GM12891 (cell line): ENCODE results near the gene RAB11FIP4.

Experiments used
- DNase-seq: peaks from one replicate; pipeline ENCODE4 v3.0.0; 2011; ENCODE audit warnings: low spot score; ENCODE audit not compliant: insufficient read length
- FAIRE-seq: peaks from 2 replicates; lab custom pipeline; 2011; peaks lifted over from hg19 to GRCh38; lab: Jason Lieb, UNC
- PAX5 ChIP-seq: IDR thresholded peaks from 2 replicates; pipeline ENCODE4 v1.6.1; 2011; ENCODE audit warnings: low read length, moderate library complexity, mild to moderate bottlenecking; ENCODE audit not compliant: insufficient read depth, severe bottlenecking
- POLR2A ChIP-seq: IDR thresholded peaks from 2 replicates; pipeline ENCODE4 v1.6.1; 2011; ENCODE audit warnings: low read depth, low read length, control low read depth
- POLR2AphosphoS5 ChIP-seq: IDR thresholded peaks from 2 replicates; pipeline ENCODE4 v1.6.1; 2011; ENCODE audit warnings: low read depth, low read length, control low read depth
- POU2F2 ChIP-seq: IDR thresholded peaks from 2 replicates; pipeline ENCODE4 v1.6.1; 2011; ENCODE audit warnings: low read depth, mild to moderate bottlenecking, control low read depth, low read length, moderate library complexity
- SPI1 ChIP-seq: IDR thresholded peaks from 2 replicates; pipeline ENCODE4 v1.6.1; 2011; ENCODE audit warnings: low read depth, low read length, control low read depth
- TAF1 ChIP-seq: IDR thresholded peaks from 2 replicates; pipeline ENCODE4 v1.6.1; 2011; ENCODE audit warnings: low read depth, low read length, control low read depth

RAB11FIP4 gene

DNA sequence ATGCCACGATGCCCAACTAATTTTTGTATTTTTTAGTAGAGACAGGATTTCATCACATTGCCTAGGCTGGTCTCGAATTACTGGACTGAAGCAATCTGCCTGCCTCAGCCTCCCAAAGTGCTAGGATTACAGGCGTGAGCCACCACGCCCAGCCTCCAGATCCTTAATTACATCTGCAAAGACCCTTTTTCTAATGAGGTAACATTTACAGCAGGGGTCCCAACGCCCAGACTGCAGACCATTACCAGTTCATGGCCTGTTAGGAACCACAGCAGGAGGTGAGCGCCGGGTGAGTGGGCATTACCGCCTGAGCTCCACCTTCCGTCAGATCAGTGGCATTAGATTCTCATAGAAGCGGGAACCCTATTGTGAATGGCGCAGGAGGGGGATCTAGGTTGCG is 4.0 kb upstream of the RAB11FIP4 start:
- FAIRE-seq (no peak), DNase-seq (no peak)
- TF ChIP-seq TAF1, result no peak
- no peak for TF ChIP-seq PAX5

DNA sequence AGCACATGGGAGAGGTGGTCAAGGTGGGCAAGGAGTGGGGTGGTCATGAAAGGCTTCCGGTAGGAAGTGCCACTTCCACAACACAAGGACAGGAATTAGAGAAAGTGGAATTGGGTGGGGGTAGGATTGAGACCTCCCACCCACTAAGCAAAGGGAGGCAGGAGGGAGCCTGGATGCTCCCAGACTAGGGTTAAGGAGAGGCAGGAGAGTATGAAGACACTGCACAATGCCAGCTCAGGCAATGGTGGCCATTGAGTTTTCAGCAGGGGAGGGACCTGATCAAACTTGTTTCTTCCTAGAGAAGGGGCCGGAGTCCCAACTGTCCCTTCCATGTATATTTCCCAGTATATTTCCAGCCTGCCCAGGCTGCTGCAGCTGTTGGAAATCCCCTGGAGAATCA is 3.1 kb upstream of the RAB11FIP4 start:
- FAIRE-seq (no peak), DNase-seq (no peak)
- TF ChIP-seq POU2F2 (no peak), TAF1 (no peak), PAX5 (no peak), POLR2AphosphoS5 (no peak), SPI1 (no peak), POLR2A (no peak)

DNA sequence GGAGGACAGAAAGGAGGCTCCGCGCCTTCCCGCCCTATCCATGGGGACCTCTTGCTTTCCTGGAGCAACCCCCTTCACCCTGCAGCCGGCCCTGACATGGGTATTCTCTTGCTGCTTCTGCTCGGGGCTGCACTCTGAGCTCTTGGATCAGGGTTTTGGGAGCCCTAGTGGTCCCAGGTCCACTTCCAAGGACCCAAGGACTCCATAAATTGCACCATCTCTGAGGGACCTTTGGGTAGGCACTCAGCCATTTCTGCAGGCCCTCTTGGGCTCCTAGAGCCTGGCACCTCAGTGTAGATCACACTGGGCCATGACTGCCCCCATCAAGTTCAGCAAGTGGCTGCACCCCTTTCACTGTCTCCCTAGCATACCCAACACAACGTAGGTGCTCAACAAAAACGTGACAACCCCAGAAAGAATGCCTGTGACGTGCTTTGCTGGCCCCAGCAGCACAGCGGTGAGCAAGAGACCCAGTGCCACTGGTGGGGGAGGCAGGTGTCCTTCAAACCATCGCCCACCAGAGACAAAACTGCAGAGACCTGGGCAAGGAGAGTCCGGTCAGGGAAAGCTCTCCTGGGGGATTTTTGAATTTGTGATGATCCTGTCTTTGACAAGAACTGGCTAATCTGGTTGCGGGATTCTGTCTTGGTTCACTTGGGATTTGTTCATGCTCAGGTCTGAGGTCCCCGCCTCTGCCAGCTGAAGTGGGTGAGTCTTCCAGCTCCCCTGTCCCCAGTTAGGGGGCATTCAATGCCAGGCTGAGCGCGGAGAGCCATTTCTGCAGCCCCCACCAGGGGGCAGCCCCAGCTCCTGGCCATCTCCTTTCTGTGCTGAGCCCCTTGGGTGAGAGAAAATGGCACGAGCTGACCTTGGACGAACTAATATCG is 2.5 kb upstream of the RAB11FIP4 start:
- TF ChIP-seq PAX5, result no peak
- no peak for TF ChIP-seq POU2F2
- no peak for TF ChIP-seq POLR2A
- TF ChIP-seq TAF1, result no peak
- no peak for TF ChIP-seq SPI1
- TF ChIP-seq POLR2AphosphoS5, result no peak
- DNase-seq (peak; percentile 65), FAIRE-seq (no peak)

DNA sequence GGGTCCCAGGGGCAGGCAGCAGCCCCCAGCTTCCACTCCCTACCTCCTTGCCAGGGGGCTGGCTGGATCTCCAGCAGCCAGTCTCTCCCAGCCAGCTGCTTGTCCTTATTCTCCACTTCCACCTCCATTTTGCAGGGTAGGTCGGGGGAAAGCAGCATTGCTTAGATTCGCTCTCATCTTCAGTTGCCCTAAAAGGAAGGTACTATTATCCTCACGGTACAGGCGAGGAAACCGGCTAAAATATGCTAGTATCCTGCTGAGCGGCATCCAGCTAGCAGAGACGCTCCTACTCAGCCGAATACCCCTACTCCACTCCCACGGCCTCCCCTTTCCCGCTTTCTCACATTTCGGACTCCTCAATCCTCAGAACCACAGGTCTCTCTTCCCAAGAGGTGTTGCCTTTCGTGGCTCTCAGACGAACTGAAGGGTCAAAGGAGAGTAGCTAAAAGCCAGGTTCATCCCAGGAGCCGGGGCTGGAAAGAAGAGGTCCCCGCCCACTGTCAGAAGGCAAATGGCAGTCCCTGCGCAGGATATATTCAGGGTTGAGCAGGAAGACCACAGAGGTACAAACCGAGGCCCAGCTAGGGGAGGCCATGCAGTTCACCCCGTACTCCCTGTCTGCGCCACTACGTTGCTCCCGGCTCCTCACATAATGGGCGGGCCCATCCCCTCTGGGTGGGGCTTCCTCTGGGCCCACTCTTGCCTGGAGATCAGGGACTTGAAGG is 1.7 kb upstream of the RAB11FIP4 start:
- FAIRE-seq, result no peak
- TF ChIP-seq TAF1, result no peak
- no peak for TF ChIP-seq POLR2AphosphoS5
- TF ChIP-seq POLR2A, result no peak
- no peak for TF ChIP-seq POU2F2
- no peak for TF ChIP-seq PAX5
- DNase-seq, result no peak

DNA sequence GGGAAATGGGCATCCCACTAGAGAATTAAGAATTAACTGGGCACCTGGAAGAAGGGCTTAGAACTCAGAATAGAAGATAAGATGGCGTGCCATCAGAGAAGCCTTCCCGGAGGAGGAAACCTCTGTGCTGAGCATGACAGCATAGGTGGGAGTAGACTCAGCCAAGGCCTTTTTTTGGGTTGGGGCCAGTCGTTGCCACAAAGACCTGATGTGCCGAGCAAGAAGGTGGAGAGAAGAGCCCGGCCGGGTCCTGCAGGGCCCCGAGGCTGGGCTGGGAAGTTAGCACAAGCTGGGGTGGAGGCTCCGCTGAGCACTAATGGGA is 1.1 kb upstream of the RAB11FIP4 start:
- DNase-seq, result no peak
- no peak for TF ChIP-seq POLR2A
- TF ChIP-seq SPI1, result no peak
- TF ChIP-seq PAX5, result no peak
- no peak for TF ChIP-seq POLR2AphosphoS5
- no peak for TF ChIP-seq TAF1
- TF ChIP-seq POU2F2, result no peak
- no peak for FAIRE-seq

DNA sequence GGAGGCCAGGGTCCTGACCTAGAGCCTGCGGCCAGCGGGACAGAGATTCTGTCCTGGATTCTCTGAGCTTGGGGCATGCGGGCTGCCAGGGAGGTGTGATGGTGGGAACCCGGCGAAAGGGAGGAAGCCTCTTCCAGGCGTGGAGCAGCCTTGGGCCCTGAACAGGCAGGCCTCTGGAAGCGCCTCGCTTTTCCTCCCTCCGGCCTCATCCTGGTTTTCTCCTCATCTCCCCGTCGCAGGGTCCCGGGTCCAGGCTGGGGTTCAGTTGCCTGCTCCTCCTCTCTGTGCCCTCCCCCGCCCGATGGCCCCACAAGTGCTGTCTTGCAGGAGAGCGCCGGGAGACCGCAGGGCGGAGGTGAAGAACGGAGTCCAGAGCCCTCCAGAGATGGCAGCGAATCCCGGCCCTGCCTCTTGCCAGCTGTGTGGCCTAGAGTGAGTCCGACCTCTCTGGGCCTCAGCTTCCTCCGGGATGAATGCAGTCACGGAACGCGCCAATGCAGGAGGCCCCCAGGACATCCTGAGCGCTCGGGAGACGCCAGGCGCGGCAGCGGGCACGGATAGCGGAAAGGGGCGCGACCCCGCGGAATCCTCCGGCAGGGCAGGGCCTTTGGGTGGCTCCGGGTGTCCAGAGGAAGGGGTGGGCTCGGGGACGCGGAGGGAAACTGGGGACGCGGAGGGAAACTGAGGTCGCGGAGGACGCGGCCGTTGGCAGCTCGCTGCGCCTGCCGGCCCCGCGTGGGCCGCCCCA is 553 bp upstream of the RAB11FIP4 start:
- TF ChIP-seq SPI1 (no peak), TAF1 (no peak), POLR2AphosphoS5 (no peak), PAX5 (no peak), POU2F2 (no peak), POLR2A (no peak)
- no peak for FAIRE-seq
- DNase-seq, result no peak

DNA sequence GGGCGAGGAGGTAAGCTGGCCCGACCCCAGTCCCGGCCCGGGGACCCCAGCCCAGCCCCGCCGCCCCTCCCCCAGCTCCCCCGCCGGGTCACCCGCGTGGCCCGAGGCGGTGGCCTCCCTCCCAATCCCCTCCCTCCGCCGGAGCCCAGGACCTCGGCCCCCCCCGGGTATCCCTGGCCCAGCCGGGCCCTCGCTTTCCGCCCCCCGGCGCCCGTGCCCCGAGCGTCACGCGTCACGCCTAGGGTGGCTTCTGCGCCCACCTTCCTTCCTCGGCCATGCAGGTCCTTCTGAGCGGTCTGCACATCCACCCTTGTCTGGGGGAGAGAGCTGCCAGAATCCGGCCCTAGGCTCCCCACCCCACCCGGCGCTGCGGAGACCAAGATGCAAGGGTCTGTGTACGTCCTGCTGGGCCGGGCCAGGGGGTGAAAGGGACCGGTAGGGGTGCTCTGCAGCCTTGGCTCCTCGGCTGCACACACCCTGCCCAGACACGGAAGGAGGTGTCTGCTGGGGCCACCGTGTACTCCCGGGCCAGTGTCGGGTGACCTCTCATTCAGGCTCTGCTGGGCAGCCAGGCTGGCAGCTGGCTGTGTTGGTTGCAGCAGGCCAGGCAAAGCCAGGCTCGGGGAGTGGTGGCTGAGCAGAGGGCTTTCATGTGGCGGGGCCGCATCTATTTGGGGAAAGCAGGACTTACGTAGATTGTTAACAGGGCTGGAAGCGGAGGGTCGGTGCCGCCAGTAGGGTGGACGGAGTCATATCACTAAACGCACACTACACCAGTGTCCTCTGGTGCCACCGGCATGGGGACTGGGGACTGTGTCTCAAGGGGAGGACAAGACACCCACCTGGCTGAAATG is 754 bp downstream of the RAB11FIP4 start:
- no peak for FAIRE-seq
- no peak for DNase-seq
- TF ChIP-seq PAX5 (no peak), SPI1 (no peak), POU2F2 (no peak)

DNA sequence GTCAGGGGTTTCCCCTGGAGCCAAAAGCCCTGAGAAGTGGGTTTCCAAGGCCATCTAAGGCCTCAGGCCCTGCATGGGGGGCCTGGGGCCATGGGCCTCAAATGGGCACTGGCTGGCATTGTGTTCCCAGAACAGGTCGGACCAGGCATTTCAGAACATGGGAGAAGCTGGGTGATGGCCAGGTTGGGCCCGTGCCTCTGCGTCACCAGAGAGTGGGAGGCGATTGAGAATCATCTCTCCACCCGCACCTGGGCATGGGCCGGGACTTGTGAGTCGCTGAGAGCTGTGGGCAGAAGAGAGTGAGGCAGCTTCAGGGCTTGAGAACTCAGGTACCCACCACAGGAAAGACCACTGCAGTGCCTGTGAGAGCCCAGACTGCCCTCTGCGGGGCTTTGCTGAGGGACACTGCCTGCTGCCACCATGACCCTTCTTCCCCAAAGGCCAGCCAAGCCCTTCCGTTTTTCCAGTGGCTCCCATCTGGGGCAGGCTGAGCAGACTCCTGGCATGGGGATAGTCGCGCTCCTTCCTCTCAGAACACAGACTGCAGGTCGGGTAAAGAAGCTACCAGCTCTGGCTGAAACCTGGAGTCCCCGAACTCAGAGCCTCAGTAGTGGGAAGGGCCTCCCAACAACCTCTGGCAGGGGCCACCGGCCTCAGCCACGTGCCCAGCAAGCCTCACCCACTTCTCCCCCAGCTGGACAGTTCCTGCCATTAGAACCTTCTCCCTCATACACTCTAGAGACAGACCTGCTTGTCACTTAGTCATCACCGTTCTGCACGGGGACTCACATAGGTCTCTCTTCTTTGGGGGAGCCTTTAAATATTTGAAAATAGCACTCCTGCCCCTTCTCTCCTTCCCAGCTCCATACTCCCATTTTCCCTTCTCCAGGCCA is 1.6 kb downstream of the RAB11FIP4 start:
- no peak for DNase-seq
- FAIRE-seq, result no peak

More for the DNA sequence above, 1.6 kb downstream of the RAB11FIP4 start:
- TF ChIP-seq SPI1, result no peak
- no peak for TF ChIP-seq PAX5
- TF ChIP-seq POLR2A, result no peak
- TF ChIP-seq POLR2AphosphoS5, result no peak
- no peak for TF ChIP-seq POU2F2
- no peak for TF ChIP-seq TAF1
